HG02884 (cell line): ENCODE data around the gene RITA1.
"Not testable (repeated sequence)": the region's sequence is repeated elsewhere in the genome, so short reads cannot be mapped to it uniquely, and the experiment has no call there.

Experiments used
- ATAC-seq: cut with Tn5 transposase; IDR thresholded peaks from one replicate; pipeline ENCODE4 v1.9.1; 2021; ENCODE audit warnings: mild to moderate bottlenecking, moderate library complexity; ENCODE audit not compliant: unreplicated experiment

The RITA1 gene

GRCh38 chr12:113185180-113186032, at the start of gene RITA1, which contains the start of gene DDX54:
RITA1 (plus strand) TSS chr12:113185721; CDS start chr12:113186747, 1,026 bp downstream.
DDX54 (minus strand) TSS chr12:113185478; CDS start chr12:113185451, 27 bp downstream.
- peak; percentile 42 for ATAC-seq

- no peak for ATAC-seq
These were observed 49.2 kb upstream of the RITA1 start for GRCh38 chr12:113136128-113136989.

GRCh38 chr12:113136990-113137511, 48.5 kb upstream of the RITA1 start:
- no peak for ATAC-seq

GRCh38 chr12:113137861-113138783, 47.4 kb upstream of the RITA1 start:
- no peak for ATAC-seq

- ATAC-seq = no peak
These were observed 46.7 kb upstream of the RITA1 start for GRCh38 chr12:113138826-113139225.

GRCh38 chr12:113140706-113141105, 44.8 kb upstream of the RITA1 start:
- ATAC-seq = no peak

GRCh38 chr12:113141716-113142115, 43.8 kb upstream of the RITA1 start:
- ATAC-seq = not testable (repeated sequence)

- ATAC-seq = no peak
These were observed 43.2 kb upstream of the RITA1 start for GRCh38 chr12:113142173-113142885.

- no peak for ATAC-seq
These were observed 42.6 kb upstream of the RITA1 start for GRCh38 chr12:113142886-113143332.

GRCh38 chr12:113143959-113144358, 41.6 kb upstream of the RITA1 start:
- ATAC-seq = no peak

GRCh38 chr12:113144806-113145205, 40.7 kb upstream of the RITA1 start:
- ATAC-seq = no peak

- no peak for ATAC-seq
These were observed 39.6 kb upstream of the RITA1 start for GRCh38 chr12:113145720-113146551.

- no peak for ATAC-seq
These were observed 38.5 kb upstream of the RITA1 start for GRCh38 chr12:113146999-113147398.

- ATAC-seq = no peak
These were observed 36.0 kb upstream of the RITA1 start, which contains the start of gene CFAP73 for GRCh38 chr12:113149361-113150150. CFAP73 (plus strand) TSS chr12:113149724; CDS start chr12:113149858, 134 bp downstream.

- no peak for ATAC-seq
These were observed 33.9 kb upstream of the RITA1 start for GRCh38 chr12:113151655-113152054.

- no peak for ATAC-seq
These were observed 33.2 kb upstream of the RITA1 start for GRCh38 chr12:113152196-113152834.
